ENCODE data around the gene CMTM7.
"Not testable (repeated sequence)": the region's sequence is repeated elsewhere in the genome, so short reads cannot be mapped to it uniquely, and the experiment has no call there.

Gene CMTM7

GRCh38 chr3:32438596-32439344 is 47.1 kb downstream of the CMTM7 start:
- DNase-seq (ENCODE audit: low spot score), result peak; percentile 69

DNA sequence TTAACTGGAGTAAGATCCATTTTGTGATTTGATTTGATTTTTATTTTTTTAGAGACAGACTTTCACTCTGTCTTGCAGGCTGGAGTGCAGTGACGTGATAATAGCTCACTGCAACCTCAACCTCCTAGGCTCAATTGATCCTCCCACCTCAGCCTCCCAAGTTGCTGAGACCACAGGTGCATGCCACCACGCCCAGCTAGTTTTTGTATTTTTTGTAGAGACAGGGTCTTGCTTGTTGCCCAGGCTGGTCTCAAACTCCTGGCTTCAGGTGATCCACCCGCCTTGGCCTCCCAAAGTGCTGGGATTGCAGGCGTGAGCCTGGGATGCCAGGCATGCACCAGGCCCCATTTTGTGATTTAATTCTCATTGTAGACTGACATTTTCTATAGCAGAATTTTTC is 47.8 kb downstream of the CMTM7 start:
- not testable (repeated sequence) for DNase-seq (ENCODE audit: low spot score)

DNA sequence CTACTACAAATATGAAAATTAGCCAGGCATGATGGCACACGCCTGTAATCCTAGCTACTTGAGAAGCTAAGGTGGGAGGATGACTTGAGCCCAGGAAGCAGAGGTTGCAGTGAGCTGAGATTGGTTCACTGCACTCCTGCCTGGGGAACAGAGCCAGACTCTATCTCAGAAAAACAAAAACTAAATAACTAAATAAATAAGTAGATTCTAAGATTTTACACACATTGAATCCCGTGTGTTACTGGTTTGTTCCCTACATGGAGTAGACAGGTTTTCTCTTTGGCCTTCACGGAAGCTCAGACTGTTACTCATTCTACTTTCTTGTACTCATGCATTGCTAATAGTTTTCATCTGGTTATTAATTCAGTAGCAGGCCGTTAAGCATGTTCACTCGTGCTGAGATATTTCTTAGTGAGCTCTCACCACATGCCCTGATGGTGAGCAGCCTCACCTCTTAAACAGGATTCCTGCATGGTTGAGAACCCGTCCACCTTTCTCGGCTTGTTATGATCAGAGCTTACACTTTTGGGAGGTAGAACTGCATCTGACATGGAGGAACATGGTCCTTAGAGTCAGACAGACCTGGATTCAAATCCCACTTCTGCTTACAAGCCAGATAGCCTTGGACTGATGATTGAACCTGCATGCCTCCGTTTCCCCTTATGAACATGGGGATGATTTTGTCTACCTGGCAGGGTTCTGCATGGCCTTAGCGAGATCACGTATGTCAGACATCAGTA is 49.1 kb downstream of the CMTM7 start:
- no peak for DNase-seq (ENCODE audit: low spot score)

- DNase-seq (ENCODE audit: low spot score), result no peak
These were observed 51.1 kb downstream of the CMTM7 start for GRCh38 chr3:32442766-32443165.

DNA sequence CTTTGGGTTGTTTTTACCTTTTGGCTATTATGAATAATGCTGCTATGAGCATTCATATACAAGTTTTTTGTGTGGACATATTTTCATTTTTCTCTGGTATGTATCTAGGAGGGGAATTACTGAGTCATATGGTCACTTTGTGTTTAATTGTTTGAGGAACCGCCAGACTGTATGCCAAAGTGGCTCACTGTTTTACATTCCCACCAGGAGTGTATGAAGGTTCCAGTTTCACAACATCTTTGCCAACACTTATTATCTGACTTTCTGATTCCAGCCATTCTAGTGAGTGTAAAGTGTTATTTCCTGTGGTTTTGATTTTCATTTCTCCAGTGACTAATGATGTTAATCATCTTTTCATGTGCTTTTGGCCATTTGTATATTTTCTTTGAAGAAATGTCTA is 51.8 kb downstream of the CMTM7 start:
- no peak for DNase-seq (ENCODE audit: low spot score)

DNA sequence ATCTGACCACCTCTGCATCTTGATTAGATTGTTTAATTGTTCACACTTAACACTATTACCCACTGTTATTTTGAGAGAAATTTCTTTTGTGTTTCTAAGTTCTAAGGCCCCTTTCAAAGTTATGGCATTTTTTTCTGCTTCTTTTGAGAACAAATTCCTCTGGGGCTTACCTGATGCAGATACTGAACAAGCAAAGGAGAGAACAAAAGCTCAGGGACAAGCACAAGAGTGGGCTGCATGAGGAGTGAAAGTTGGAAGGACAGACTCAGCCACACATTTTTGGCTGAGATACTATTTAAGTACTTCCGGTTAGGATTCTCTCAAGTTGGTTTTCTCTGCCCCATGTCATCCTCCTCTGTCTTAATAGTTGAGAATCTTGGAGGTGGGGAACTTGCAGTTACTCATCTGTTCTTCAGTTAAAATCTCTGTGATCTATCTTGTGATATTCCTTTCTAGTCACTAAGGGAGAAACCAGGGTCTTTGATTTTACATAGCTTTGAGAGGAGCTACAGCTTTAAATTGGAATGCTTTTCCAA is 56.3 kb downstream of the CMTM7 start:
- no peak for DNase-seq (ENCODE audit: low spot score)

DNA sequence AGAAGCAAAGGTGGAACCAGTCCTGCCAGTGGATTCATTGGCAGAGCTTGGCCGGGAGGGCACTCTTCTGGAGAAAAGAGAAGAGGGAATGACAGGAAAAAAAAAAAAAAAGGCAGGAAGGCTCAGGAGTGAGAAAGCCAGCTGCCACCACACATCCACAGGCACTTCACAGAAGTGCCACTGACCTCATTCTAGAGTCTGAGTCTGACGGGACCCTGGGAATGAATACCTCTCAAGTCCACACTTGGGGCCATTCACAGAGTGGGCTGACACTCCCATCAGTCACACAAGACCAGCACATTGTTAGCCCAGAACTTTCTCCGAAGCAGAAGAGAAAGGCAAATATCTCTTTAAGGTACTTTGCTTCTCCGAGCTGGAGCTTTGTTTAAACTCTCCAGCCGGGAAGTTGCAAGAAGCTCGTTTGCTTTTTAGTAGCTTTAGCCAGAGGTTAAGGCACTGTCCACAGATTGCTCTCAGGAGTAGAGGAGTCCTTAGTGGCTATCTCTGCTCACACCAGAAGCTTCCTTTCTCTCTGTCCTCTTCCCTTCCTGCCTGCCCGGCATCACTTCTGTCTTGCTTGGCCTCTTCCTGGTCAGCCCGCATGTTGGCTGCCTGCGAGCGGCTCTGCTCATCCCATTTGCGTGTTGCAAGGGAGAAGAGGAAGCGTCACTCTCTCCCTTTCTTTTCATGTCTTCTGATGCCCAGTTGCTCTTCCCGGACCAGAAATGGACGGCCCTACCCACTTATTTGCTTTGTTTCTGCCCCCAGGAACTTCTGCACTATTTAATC is 57.2 kb downstream of the CMTM7 start:
- no peak for DNase-seq (ENCODE audit: low spot score)

DNA sequence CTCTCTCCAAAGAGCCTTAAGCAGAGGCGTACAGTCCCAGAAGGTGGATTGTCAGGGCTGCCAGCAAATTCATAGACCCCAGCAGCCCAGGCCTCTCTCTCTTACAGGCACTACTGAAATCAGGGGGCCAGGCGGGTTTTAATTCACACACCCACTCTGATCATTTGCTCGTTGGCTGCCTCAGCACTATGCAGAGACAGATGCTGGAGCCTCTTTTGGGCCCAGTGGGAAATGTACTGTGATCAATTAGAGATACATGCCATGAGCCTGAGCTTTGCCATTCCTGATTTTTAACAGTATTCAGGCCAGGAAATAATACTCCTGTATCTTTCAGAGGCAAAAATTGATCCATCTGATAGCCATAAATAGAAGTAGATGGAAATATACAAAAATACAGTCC is 58.0 kb downstream of the CMTM7 start:
- DNase-seq (ENCODE audit: low spot score), result no peak

DNA sequence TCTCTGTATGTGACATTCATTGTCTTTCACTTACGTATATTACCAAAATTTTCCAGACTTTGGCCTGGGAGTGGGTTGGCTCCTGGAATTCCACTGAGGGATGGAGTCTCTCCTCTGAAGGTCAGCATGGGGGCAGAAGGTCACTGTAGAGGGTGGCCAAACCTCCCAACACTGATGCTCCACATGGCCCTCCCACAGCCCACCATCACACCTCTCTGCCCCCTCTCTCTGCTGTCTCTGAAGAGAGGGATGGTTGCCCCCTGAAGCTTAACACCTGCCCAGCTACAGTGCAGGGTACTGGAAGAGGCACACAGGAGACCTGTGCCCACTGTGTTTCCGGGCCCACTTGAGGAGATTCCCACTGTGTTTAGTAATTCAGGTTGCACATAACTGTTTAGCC is 58.8 kb downstream of the CMTM7 start:
- no peak for DNase-seq (ENCODE audit: low spot score)

- no peak for DNase-seq (ENCODE audit: low spot score)
These were observed 59.5 kb downstream of the CMTM7 start for GRCh38 chr3:32450992-32451659.

DNA sequence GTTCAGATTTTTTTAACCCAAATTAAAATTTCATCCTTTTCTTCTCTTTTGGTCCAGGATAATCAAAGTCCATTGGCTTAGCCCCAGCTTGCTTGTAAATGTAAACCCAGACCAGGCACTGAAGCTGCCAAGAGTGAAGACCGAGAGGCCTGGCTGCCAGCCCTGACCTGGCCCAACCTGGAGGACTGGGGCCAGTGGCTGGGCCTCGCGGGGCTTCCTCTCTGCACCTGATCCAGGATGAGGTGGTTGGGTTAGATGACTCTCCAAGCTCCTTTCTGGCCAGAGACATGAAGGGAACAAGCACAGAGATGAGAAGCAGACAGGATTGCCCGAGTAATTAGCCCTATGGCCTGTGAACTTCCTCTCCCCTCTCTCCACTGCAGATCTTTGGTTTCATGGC is 60.4 kb downstream of the CMTM7 start:
- DNase-seq (ENCODE audit: low spot score), result no peak

DNA sequence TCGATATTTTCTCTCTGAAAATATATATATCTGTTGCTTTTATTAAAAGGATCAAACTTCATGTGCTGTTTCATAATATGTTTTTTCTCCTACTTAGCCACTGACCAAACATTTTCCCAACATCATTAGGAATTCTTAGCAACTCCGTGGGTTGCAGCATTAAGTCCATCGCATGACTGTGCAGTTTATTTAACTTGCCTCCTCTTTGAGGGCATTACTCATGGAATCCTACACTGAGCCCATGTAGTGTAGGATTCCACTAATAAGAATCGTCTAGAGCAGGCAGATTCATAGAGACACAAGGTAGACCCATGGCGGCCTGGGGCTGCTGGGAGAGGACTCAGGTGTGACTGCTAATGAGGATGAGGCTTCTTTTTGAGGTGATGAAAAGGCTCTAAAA is 61.7 kb downstream of the CMTM7 start:
- DNase-seq (ENCODE audit: low spot score), result no peak

DNA sequence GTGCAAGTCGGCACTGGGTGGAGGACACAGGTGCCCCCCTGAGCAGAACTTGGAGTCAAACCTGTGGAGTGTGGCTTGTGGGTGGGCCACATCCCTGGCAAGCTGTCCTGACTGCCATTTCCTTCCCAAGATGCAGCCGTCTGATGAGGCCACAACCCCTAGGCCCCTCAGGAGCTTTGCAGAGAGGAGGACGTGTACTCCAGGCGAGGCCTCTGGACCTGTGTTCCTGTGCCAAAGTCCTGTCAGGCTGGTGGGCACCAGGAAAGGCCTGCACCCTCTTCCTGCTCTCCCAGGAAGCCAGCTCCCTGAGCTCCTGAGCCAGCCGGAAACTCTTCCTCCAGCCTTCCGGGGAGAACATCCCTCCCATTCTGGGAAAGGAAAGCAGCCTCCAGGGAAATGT is 62.5 kb downstream of the CMTM7 start:
- DNase-seq (ENCODE audit: low spot score), result no peak

DNA sequence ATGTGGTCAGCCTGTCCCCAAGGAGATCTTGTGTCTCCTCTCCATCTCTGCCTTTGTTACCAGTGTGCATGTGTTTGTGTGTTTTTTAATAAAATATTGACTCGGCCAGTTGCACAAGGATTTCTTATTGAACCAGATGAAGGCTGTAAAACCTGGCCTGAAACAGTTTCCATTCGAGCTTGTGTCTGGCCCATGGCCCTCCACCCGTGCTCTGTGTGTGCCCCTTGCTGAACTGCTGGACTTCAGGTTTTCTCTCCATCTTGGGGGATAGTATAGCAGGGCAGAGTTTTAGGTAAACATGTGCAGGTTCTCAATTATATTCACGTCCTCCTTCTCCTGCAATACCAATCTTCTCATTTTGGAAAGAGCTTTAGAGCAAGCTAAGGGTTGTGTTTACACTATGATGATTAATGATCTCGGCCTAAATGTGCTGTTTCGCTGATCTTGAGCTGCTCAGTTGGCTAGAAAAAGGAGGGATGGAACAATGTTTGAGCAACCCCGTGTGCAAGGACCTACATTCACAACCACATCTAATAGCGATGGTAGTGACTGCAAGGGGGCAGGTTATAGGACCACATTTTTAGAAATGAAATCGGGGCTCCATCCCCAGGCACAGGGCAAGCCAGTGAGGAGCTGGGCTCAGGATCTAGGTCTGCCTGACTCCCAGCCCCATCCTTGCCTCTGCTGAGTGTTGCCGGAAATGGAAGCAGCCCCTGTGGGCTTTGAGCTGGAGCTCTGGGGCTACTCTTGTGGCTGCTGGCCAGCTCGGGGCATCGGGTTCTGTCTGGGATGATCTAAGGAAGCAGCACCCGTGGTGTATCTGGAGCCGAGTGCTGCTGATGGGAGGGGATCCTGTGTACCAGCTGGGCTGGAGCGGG is 63.3 kb downstream of the CMTM7 start:
- no peak for DNase-seq (ENCODE audit: low spot score)

DNA sequence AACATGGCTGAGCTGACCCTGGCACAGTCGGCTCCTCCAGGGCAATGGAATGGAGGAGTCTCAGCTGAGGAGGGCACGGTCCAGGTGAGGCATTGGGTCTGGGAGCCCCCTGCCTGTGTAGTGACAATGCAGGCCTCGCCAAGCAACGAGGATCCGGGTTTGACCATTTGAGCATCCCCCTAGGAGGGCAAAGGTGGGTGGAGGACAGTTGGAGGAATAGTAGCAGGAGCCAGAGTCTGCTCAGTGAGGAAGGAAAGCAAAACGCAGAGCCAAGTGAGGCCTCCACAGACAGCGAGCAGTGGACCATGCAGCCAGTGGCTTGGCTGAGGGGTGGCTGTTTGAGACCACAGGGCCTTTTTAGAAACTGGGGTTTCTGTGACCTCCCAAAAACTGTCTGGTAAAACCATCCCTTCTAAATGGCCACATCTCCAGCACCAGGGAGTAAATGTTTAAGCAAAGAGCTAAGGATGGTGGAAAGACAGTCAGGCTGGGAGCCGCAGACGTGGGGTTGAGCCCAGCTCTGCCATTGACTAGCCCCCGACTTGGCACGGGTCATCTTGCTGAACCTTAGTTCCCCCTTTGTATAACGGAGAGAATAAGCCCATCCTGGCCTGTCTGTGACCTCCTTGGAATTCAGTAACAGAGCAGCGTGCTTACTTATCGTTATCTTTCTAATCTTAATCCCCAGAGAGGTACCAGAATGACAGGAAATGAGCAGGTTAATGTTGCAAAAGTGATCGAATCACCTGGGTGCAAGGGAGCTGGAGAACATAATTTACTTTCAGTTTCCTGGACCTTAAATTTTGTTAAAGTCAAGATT is 64.2 kb downstream of the CMTM7 start:
- DNase-seq (ENCODE audit: low spot score), result no peak

GRCh38 chr3:32456429-32457130 is 64.9 kb downstream of the CMTM7 start:
- no peak for DNase-seq (ENCODE audit: low spot score)

GRCh38 chr3:32457971-32458471 is 66.4 kb downstream of the CMTM7 start:
- peak; percentile 56 for DNase-seq (ENCODE audit: low spot score)

DNA sequence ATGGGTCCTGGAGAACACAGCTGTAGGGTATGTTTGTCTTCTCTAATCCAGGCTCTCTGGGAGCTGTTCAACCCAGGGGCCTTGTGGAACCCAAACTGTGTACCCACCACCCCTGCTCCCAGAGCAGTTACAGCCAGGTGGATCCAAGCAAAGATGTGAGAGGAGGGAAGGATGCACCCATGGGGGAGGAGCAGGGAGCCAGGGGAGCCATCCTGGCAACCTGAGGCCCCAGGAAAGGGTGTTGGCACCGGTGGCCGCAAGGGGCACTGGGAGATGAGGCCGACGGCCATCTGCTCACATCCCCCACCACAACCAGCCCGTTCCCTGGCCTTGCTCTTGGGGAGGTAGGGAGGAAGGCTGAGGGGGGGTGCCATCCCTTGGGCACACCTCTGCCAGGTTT is 67.8 kb downstream of the CMTM7 start:
- DNase-seq (ENCODE audit: low spot score), result no peak

GRCh38 chr3:32460031-32460749 is 68.5 kb downstream of the CMTM7 start:
- DNase-seq (ENCODE audit: low spot score), result peak; percentile 75

All from germinal center (tissue), 1 donor.